ENCODE results near the gene ZC3H8. TPM values are rescaled to one million over a fixed set of nuclear protein-coding genes. Genes with fewer than 3 reads are reported as not detected.

ZC3H8 gene
- total RNA-seq, 2 experiments from 2014 or later: 13.0 to 16.0 TPM

DNA sequence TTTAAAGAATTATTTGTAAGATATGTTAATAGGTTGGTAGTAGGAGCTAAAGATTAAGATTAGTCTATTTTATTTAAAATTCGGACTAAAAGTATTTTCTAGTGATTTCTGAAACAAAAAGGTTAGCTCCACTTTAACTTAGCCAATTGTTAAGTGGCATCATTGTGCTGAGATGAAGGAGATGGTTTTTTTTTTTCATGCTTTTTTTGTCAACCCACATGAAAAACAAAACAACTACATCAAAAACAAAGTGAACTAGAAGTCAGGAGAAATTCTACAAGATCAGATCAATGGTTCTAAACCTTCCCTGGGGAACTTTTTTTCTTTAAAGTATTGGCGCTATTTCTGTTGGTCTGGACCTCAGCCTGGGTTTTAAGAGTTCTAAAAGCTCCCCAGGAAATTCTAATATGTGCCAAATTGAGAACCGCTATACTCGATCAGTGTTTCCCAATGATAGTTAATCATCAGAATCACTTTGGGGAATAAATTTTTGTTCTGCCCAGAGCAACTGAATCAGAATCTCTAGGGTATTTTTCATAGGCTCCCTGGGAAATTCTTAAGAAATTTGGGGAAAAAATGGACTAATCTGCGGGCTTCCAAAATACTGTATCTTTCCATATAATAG lies 22.9 kb upstream of the ZC3H8 start:
- POLR2A ChIA-PET: interaction anchor here (0.7 to 1.5 kb wide), 3 partner anchors 23 to 1080 kb away, joined by 3 to 5 read pairs (median 3); partner anchors contain the start of genes TMEM87B and ZC3H8
- DNase-seq: no peak
- Mint-ChIP-seq H3K36me3 (ENCODE audit: low read depth) (peaks cover 2% of the 10 kb centered on the region), H3K9me3 (ENCODE audit: insufficient read depth) (no peaks in the 10 kb centered on the region), H3K27ac (no peak overlapping the region), H3K4me1 (ENCODE audit: low read depth) (peaks cover 15% of the 10 kb centered on the region), H3K27me3 (ENCODE audit: low read depth) (no peaks in the 10 kb centered on the region), H3K4me3 (no peak overlapping the region)
- ATAC-seq: no peak
- CTCF ChIA-PET: interaction anchor here (0.8 to 2.0 kb wide), 4 partner anchors 15 to 156 kb away, joined by 3 to 10 read pairs (median 6); partner anchors contain the start of gene ZC3H8

DNA sequence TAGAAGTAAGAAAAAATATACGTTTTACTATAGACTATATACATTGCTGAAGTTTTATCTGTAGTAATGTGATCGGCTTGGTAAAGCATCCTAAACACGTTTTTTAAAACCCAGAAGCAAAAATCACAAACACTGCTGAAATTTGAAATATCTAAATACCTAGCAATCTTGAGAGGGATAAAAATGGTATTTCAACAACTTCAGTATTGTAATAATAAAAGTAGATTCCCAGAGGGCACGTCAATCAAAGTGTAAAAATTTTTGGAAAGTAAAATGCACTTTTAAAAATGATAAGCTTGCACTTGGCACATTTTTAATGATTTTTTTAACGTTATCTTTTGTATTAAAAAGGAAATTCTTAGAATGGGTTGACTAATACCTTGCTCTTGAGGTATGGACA lies 22.1 kb upstream of the ZC3H8 start:
- Mint-ChIP-seq H3K9me3 (ENCODE audit: insufficient read depth) (no peaks in the 10 kb centered on the region), H3K27ac (no peak overlapping the region), H3K36me3 (ENCODE audit: low read depth) (peaks cover 2% of the 10 kb centered on the region), H3K4me3 (peak overlapping the region; percentile 94), H3K4me1 (ENCODE audit: low read depth) (peaks cover 15% of the 10 kb centered on the region), H3K27me3 (ENCODE audit: low read depth) (no peaks in the 10 kb centered on the region)
- ChIA-PET CTCF (interaction anchor here (0.6 to 2.0 kb wide), 6 partner anchors 17 to 227 kb away, joined by 3 to 10 read pairs (median 3); partner anchors contain the start of gene ZC3H8), POLR2A (interaction anchor here (0.7 to 1.5 kb wide), 2 partner anchors 222 to 1080 kb away, joined by 3 to 5 read pairs; partner anchors contain the start of gene TMEM87B)
- DNase-seq (no peak), ATAC-seq (no peak)

DNA sequence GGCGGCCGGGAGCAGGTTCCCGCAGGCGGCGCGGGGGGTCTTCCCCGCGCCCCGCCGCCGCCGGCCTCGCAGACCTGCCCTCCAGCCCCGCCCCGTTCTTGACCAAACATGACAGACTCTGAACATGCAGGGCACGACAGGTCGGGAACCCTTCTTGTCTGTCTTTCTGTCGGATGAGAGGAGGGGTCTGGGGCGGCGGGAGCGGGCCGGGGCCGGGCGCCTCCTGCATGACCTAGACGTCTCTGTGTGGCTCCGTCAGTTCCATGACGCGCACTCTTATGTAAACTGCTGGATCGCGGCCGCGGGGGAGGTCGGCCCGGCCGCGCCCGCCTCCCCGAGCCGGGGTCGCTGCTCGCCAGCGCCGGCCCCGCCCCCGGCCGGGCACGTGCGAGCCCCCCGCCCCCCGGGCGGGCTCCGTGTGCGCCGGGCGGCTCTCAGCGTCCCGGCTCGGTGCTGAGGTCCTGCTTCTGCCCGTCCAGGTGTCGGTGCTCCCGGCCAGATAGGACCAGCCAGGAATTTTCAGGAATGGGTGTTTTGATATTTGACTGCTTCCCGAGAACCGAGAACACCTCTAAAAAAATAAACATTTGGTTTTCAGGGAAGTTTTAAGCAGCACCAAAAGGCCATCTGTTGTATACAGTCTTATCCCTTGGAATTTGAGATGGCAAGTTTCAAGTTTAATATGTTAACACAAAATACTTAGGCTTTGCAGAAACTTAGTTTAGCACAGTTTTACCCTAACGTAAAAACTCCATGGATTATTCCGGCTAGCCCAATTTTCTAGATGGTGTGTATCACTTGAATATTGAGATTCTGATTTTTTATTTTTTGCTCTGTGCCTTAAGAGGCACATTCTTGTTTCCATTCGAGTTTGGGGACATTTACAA lies 21.3 kb upstream of the ZC3H8 start:
- Mint-ChIP-seq H3K9me3 (ENCODE audit: insufficient read depth) (no peaks in the 10 kb centered on the region), H3K27ac (peak overlapping the region; percentile 99), H3K4me3 (peak overlapping the region; percentile 94), H3K27me3 (ENCODE audit: low read depth) (no peaks in the 10 kb centered on the region), H3K36me3 (ENCODE audit: low read depth) (peaks cover 2% of the 10 kb centered on the region), H3K4me1 (ENCODE audit: low read depth) (peaks cover 15% of the 10 kb centered on the region)
- ATAC-seq: peak; percentile 64
- ChIA-PET CTCF (interaction anchor here (2.0 kb wide), 1 partner anchor 155 kb away, joined by 7 read pairs; no protein-coding TSS in a partner anchor), POLR2A (no interaction called here)
- peak; percentile 83 for DNase-seq

DNA sequence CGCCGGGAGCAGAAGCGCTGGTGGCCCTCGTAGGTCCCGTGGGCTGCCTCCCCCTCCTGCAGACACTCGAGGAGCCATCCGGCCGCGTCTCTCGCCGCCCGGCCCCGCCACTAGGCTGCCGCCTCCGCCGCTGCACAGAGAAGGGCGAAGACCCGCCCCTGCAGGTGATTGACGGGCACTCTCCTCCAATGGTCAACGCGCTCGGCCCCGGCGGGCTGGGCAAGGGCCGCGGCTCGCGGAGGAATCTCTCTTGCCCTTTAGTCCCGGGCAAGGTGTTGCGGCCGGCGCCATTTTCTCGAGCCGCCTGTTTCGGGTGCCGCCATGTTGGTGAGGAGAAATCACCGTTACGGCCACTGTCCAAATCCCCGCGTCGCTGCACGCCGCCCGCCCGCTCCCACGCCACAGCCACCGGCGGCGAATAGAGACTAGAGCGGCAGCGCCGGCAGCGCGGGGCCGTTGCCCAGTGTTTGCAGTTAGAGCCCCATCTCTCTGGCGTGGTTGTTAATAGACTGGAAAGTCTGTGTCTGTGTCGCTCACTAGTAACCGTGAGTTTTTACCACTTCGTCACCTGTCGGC lies 20.6 kb upstream of the ZC3H8 start, which contains the start of gene ZC3H6:
Gene ZC3H6, plus strand, starts transcription at position 287 of the 576 bp plus-strand sequence. CDS start 398 bp downstream, outside the sequence.
- peak within 1 kb of the TSS; percentile 99 for H3K27ac Mint-ChIP-seq
- POLR2A ChIA-PET: interaction anchor here (0.7 to 1.2 kb wide), 7 partner anchors 9 to 220 kb away, joined by 3 to 6 read pairs (median 4); partner anchors contain the start of genes TMEM87B and ZC3H8
- CTCF ChIA-PET: interaction anchor here (2.9 kb wide), 1 partner anchor 16 kb away, joined by 21 read pairs; no protein-coding TSS in a partner anchor

DNA sequence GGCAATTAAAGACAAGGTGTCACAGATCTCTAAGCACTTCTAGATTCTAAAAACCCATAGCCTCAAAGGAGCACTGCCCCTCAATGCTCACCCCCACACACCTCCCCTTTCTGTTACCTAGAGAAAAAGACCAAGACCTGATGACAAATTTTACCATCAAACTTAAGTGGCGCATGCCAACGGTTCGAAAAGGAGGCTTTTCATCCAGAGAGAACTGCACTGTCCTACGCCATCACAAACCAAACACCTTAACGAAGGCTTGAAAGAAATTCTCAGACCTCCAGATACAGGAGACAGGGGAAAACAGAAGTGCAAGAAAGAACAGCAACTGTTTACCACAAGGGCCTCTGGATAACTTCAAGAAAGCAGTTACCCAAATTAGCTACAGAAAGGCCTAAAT lies 18.5 kb upstream of the ZC3H8 start:
- Mint-ChIP-seq H3K9me3 (ENCODE audit: insufficient read depth) (peaks cover 3% of the 10 kb centered on the region), H3K27me3 (ENCODE audit: low read depth) (no peaks in the 10 kb centered on the region), H3K36me3 (ENCODE audit: low read depth) (peaks cover 7% of the 10 kb centered on the region), H3K4me1 (ENCODE audit: low read depth) (peaks cover 15% of the 10 kb centered on the region), H3K4me3 (no peak overlapping the region), H3K27ac (no peak overlapping the region)
- POLR2A ChIA-PET: interaction anchor here (1.0 kb wide), 1 partner anchor 18 kb away, joined by 4 read pairs; the partner anchor contains the start of gene ZC3H8
- DNase-seq (no peak), ATAC-seq (no peak)
- CTCF ChIA-PET: interaction anchor here (2.9 kb wide), 1 partner anchor 14 kb away, joined by 21 read pairs; no protein-coding TSS in a partner anchor

More for the DNA sequence above, 20.6 kb upstream of the ZC3H8 start, which contains the start of gene ZC3H6:
- ATAC-seq (peak; percentile 96), DNase-seq (peak; percentile 99)
- Mint-ChIP-seq H3K9me3 (ENCODE audit: insufficient read depth) (no peaks in the 10 kb centered on the region), H3K36me3 (ENCODE audit: low read depth) (peaks cover 2% of the 10 kb centered on the region), H3K4me1 (ENCODE audit: low read depth) (peaks cover 15% of the 10 kb centered on the region), H3K27me3 (ENCODE audit: low read depth) (no peaks in the 10 kb centered on the region), H3K4me3 (peak within 1 kb of the TSS; percentile 94)

DNA sequence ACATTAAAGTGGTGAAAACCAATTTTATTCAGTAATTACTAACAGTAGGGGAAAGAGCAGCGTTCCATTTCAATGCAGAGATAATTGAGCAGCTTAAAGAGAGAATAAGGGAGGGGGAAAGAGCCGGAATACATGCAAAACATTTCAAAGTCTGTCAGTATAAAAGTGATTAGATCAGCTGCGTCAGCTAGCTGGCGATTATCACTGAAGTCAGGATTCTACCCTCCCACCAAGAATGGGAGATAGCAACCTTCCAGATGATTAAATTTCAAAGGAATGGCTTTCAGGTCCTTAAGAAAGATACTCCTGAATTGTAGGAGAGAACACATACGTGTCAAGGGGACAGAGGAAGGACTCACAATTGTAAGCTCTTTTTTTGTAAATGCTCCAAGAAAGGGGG lies 17.8 kb upstream of the ZC3H8 start:
- CTCF ChIA-PET: interaction anchor here (1.1 to 2.9 kb wide), 2 partner anchors 13 to 18 kb away, joined by 3 to 21 read pairs; partner anchors contain the start of gene ZC3H8
- Mint-ChIP-seq H3K27ac (no peak overlapping the region), H3K27me3 (ENCODE audit: low read depth) (no peaks in the 10 kb centered on the region), H3K4me3 (no peak overlapping the region), H3K4me1 (ENCODE audit: low read depth) (peaks cover 12% of the 10 kb centered on the region), H3K36me3 (ENCODE audit: low read depth) (peaks cover 7% of the 10 kb centered on the region), H3K9me3 (ENCODE audit: insufficient read depth) (peaks cover 3% of the 10 kb centered on the region)
- ATAC-seq (no peak), DNase-seq (no peak)
- POLR2A ChIA-PET: no interaction called here

DNA sequence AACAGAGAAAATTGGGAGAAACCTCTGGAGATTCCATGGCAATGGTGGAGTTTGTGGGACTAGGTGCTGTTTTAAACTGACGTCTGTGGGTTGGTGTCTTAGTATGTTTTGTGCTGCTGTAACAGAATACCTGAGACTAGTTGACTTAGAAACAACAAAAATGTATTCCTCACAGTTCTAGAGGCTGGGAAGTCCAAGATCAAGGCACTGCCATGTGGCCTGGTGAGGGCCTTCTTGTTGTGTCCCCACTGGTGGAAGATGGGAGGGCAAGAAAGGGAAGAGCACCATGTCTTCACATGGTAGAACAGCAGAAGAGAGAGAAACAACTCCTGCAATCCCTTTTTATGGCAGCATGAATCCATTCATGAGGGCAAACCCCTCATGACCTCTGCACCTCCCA lies 13.7 kb upstream of the ZC3H8 start:
- Mint-ChIP-seq H3K36me3 (ENCODE audit: low read depth) (peaks cover 5% of the 10 kb centered on the region), H3K27me3 (ENCODE audit: low read depth) (peaks cover 3% of the 10 kb centered on the region)
- CTCF ChIA-PET: interaction anchor here (1.4 kb wide), 1 partner anchor 8 kb away, joined by 3 read pairs; no protein-coding TSS in a partner anchor

DNA sequence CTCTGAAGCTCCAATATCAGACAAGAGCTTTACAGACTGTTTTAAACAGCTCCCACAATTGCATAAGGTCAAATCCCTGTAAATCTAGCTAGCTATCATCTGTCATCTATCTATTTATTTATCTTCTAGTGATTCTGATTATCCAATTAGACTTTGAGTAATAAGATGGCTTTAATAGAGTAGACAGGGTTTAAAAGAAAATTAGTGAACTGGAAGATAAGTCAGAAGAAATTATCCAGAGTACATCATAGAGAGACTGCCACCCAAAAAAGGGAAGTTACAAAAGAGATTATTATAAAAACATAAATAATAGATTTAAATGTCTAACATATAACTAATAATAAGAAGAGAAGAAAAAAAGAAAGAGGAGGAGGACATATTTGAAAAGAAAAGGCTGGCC lies 8.0 kb upstream of the ZC3H8 start:
- Mint-ChIP-seq H3K9me3 (ENCODE audit: insufficient read depth) (peaks cover 5% of the 10 kb centered on the region), H3K36me3 (ENCODE audit: low read depth) (no peaks in the 10 kb centered on the region), H3K27me3 (ENCODE audit: low read depth) (peaks cover 4% of the 10 kb centered on the region), H3K4me1 (ENCODE audit: low read depth) (peaks cover 11% of the 10 kb centered on the region), H3K27ac (no peak overlapping the region), H3K4me3 (no peak overlapping the region)
- DNase-seq (no peak), ATAC-seq (no peak)
- CTCF ChIA-PET: interaction anchor here (1.2 kb wide), 1 partner anchor 15 kb away, joined by 4 read pairs; no protein-coding TSS in a partner anchor
- POLR2A ChIA-PET: no interaction called here

More for the DNA sequence above, 13.7 kb upstream of the ZC3H8 start:
- DNase-seq: no peak
- no peak overlapping the region for H3K4me3 Mint-ChIP-seq
- peaks cover 3% of the 10 kb centered on the region for H3K9me3 Mint-ChIP-seq (ENCODE audit: insufficient read depth)
- POLR2A ChIA-PET: no interaction called here
- no peak for ATAC-seq
- H3K4me1 Mint-ChIP-seq (ENCODE audit: low read depth): peaks cover 2% of the 10 kb centered on the region
- H3K27ac Mint-ChIP-seq: no peak overlapping the region

DNA sequence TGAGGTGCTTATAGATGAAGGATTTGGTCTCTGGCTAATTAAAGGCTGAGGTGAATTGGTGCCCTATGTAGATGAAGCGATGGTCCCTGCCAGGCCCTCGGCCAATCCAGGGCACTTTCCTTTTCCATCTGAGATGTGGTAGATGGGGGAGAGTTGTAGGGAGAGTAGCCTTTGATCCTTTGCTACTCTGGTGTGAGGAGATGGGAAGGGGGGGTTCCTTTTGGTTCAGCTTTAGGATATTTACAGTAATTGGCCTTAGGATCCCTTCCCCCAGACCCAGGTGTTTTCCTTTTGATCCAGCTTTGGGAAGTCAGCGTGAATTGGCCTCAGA lies 5.4 kb upstream of the ZC3H8 start:
- Mint-ChIP-seq H3K27me3 (ENCODE audit: low read depth) (peaks cover 2% of the 10 kb centered on the region), H3K4me1 (ENCODE audit: low read depth) (peaks cover 17% of the 10 kb centered on the region), H3K4me3 (no peak overlapping the region), H3K27ac (no peak overlapping the region), H3K36me3 (ENCODE audit: low read depth) (no peaks in the 10 kb centered on the region), H3K9me3 (ENCODE audit: insufficient read depth) (peaks cover 5% of the 10 kb centered on the region)
- ATAC-seq: no peak
- no peak for DNase-seq
- ChIA-PET CTCF (interaction anchor here (1.0 to 3.0 kb wide), 14 partner anchors 9 to 323 kb away, joined by 3 to 30 read pairs (median 6); partner anchors contain the start of genes CHCHD5 and RGPD8), POLR2A (no interaction called here)

DNA sequence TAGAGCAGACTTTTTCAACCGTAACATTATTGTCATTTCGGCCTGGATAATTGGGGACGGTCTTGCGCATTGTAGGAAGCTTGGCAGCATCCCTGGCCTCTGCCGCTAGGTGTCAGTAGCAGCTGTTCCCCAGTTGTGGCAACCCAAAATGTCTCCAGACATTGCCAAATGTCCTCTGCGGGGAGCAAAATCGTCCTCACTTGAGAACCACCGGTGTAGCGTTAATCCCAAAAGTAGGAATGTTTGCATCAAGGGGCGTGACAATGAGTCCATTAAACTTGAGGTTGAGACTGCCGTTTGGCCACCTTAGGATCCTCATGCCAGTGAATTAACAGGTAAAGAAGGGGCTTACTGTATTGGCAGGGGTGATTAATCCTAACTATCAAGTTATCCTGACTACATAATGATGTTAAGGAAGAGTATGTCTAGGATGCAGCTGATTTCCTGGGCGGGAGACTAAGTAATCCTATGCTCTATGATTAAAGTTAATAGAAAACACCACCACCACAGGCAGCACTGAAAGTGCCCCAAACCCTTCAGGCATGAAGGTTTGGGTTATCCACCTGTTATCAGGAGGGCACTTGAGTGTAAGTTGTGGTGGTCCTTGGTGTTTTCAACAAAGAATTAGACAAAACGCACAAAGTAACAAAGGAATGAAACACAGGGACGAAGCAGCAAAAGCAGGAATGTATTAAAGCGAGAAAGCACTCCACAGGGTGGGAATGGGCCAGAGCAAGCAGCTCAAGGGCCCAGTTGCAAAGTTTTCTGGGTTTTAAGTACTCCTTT lies 4.9 kb upstream of the ZC3H8 start:
- ChIA-PET POLR2A (no interaction called here), CTCF (interaction anchor here (0.6 to 3.0 kb wide), 22 partner anchors 9 to 324 kb away, joined by 3 to 30 read pairs (median 4); partner anchors contain the start of genes CHCHD5 and RGPD8)

More for the DNA sequence above, 4.9 kb upstream of the ZC3H8 start:
- peak overlapping the region; percentile 53 for H3K4me3 Mint-ChIP-seq
- ATAC-seq (peak; percentile 42), DNase-seq (peak; percentile 91)
- peaks cover 5% of the 10 kb centered on the region for H3K9me3 Mint-ChIP-seq (ENCODE audit: insufficient read depth)
- peaks cover 17% of the 10 kb centered on the region for H3K4me1 Mint-ChIP-seq (ENCODE audit: low read depth)
- H3K27ac Mint-ChIP-seq: peak overlapping the region; percentile 60
- H3K36me3 Mint-ChIP-seq (ENCODE audit: low read depth): no peaks in the 10 kb centered on the region
- H3K27me3 Mint-ChIP-seq (ENCODE audit: low read depth): peaks cover 2% of the 10 kb centered on the region

Measured in activated CD8-positive, alpha-beta T cell treated with anti-CD3 and anti-CD28 coated beads, Interleukin-2, amount 10 ng/mL, durations not matched to agents 7 days and 5 days (primary cell).